Measurements from ENCODE around the gene UNC13C.

The UNC13C gene

GRCh38 chr15:54026258-54026657 lies 48.0 kb downstream of the UNC13C start:
- DNase-seq = no peak

- no peak for DNase-seq
Observed at GRCh38 chr15:54026891-54027290, 48.6 kb downstream of the UNC13C start.

- no peak for DNase-seq
Observed at GRCh38 chr15:54029081-54029480, 50.8 kb downstream of the UNC13C start.

- no peak for DNase-seq
Observed at GRCh38 chr15:54032066-54032465, 53.8 kb downstream of the UNC13C start.

- DNase-seq = no peak
Observed at GRCh38 chr15:54033356-54033860, 55.2 kb downstream of the UNC13C start.

- DNase-seq = no peak
Observed at GRCh38 chr15:54033869-54034458, 55.7 kb downstream of the UNC13C start.

- DNase-seq = no peak
Observed at GRCh38 chr15:54035616-54036015, 57.4 kb downstream of the UNC13C start.

GRCh38 chr15:54045397-54045796 lies 67.2 kb downstream of the UNC13C start:
- DNase-seq = no peak

GRCh38 chr15:54046093-54046492 lies 67.9 kb downstream of the UNC13C start:
- DNase-seq = no peak

GRCh38 chr15:54064365-54064764 lies 86.1 kb downstream of the UNC13C start:
- DNase-seq = no peak

GRCh38 chr15:54066403-54066802 lies 88.2 kb downstream of the UNC13C start:
- DNase-seq = no peak

- no peak for DNase-seq
Observed at GRCh38 chr15:54082836-54083492, 104.7 kb downstream of the UNC13C start.

GRCh38 chr15:54083501-54083900 lies 105.3 kb downstream of the UNC13C start:
- DNase-seq = no peak

GRCh38 chr15:54083991-54084390 lies 105.8 kb downstream of the UNC13C start:
- no peak for DNase-seq

- DNase-seq = no peak
Observed at GRCh38 chr15:54088837-54089236, 110.6 kb downstream of the UNC13C start.

- DNase-seq = no peak
Observed at GRCh38 chr15:54089776-54090175, 111.5 kb downstream of the UNC13C start.

GRCh38 chr15:54091651-54092050 lies 113.4 kb downstream of the UNC13C start:
- DNase-seq = no peak

- DNase-seq = no peak
Observed at GRCh38 chr15:54094661-54095060, 116.4 kb downstream of the UNC13C start.

- no peak for DNase-seq
Observed at GRCh38 chr15:54097019-54097418, 118.8 kb downstream of the UNC13C start.

GRCh38 chr15:54099010-54099409 lies 120.8 kb downstream of the UNC13C start:
- no peak for DNase-seq

- DNase-seq = no peak
Observed at GRCh38 chr15:54101664-54102270, 123.5 kb downstream of the UNC13C start.

- no peak for DNase-seq
Observed at GRCh38 chr15:54102704-54103103, 124.5 kb downstream of the UNC13C start.

- no peak for DNase-seq
Observed at GRCh38 chr15:54109014-54109413, 130.8 kb downstream of the UNC13C start.

GRCh38 chr15:54119051-54119450 lies 140.8 kb downstream of the UNC13C start:
- DNase-seq = no peak

Measured in NCI-H526 (cell line).